H1 (cell line): Measurements from ENCODE around the gene EMC10. TPM values are rescaled to one million over a fixed set of nuclear protein-coding genes. Genes with fewer than 3 reads are reported as not detected.

Experiments used
- CTCF ChIA-PET: fragments of 300-600 bp; sonication (Branson Sonifier 250); formaldehyde crosslinking; loops from one replicate; lab custom pipeline; 2021; ENCODE audit not compliant: partially characterized antibody; lab: Charles Lee
- POLR2A ChIA-PET: fragments of 300-600 bp; sonication (Branson Sonifier 250); formaldehyde crosslinking; loops from one replicate; lab custom pipeline; 2021; ENCODE audit warnings: inconsistent platforms; ENCODE audit not compliant: partially characterized antibody; lab: Charles Lee
- DNase-seq, 2 experiments: peaks; one replicate each; pipeline versions ENCODE4 v3.0.0 to v3.0.0-alpha.2; 2010 to 2022; ENCODE audit warnings: low spot score in 2 of 2, low read depth in 1 of 2, mixed read lengths in 1 of 2
- FAIRE-seq: peaks from 2 replicates; lab custom pipeline; 2011; peaks lifted over from hg19 to GRCh38; lab: Jason Lieb, UNC
- H2AFZ ChIP-seq: 2 replicates; pipeline ENCODE4 v1.8.1; 2012; ENCODE audit warnings: low read length, inconsistent platforms
- H2AK5ac ChIP-seq: 2 replicates; pipeline ENCODE4 v1.6.1; 2013; ENCODE audit warnings: low read depth, low read length
- H2BK120ac ChIP-seq: replicated peaks from 2 replicates; pipeline ENCODE3; 2013; ENCODE audit warnings: low read depth, low read length, inconsistent platforms
- H2BK12ac ChIP-seq: 2 replicates; pipeline ENCODE4 v1.6.1; 2013; ENCODE audit warnings: low read depth, low read length
- H2BK15ac ChIP-seq: 2 replicates; pipeline ENCODE4 v1.6.1; 2013; ENCODE audit warnings: low read length
- H2BK20ac ChIP-seq: 2 replicates; pipeline ENCODE4 v1.6.1; 2013; ENCODE audit warnings: low read length
- H2BK5ac ChIP-seq: 2 replicates; pipeline ENCODE4 v1.6.1; 2013; ENCODE audit warnings: low read depth, low read length
- H3K14ac ChIP-seq: 2 replicates; pipeline ENCODE4 v1.6.1; 2013; ENCODE audit warnings: inconsistent platforms; ENCODE audit not compliant: insufficient read length
- H3K18ac ChIP-seq: 2 replicates; pipeline ENCODE4 v1.6.1; 2013; ENCODE audit warnings: low read length; ENCODE audit errors: extremely low read depth
- H3K23ac ChIP-seq: 2 replicates; pipeline ENCODE4 v1.6.1; 2013; ENCODE audit warnings: inconsistent platforms; ENCODE audit not compliant: insufficient read length
- H3K23me2 ChIP-seq: 2 replicates; pipeline ENCODE4 v1.6.1; 2013; ENCODE audit warnings: low read depth, low read length
- H3K27ac ChIP-seq: 2 replicates; pipeline ENCODE4 v1.6.1; 2011; ENCODE audit warnings: low read depth, low read length, inconsistent platforms
- H3K27me3 ChIP-seq, 4 experiments: replicated peaks in 1 of 4; 1 replicate in 1 of 4; 2 replicates in 3 of 4; pipeline versions ENCODE4 v1.6.1 to v1.8.1; 2011 to 2013; ENCODE audit warnings: low read length in 3 of 4, mild to moderate bottlenecking in 3 of 4, inconsistent platforms in 2 of 4, mixed read lengths in 2 of 4, moderate library complexity in 1 of 4; ENCODE audit not compliant: control insufficient read depth in 3 of 4, insufficient read depth in 3 of 4; ENCODE audit errors: extremely low read depth in 1 of 4
- H3K36me3 ChIP-seq, 4 experiments: 2 replicates each; pipeline versions ENCODE4 v1.6.1 to v1.8.1; 2011 to 2013; ENCODE audit warnings: mild to moderate bottlenecking in 4 of 4, low read length in 3 of 4, moderate library complexity in 2 of 4, control low read depth in 1 of 4, inconsistent platforms in 1 of 4; ENCODE audit not compliant: insufficient read depth in 4 of 4, control insufficient read depth in 2 of 4
- H3K4ac ChIP-seq: replicated peaks from 2 replicates; pipeline ENCODE3; 2013; ENCODE audit warnings: low read length, low read depth, mixed read lengths, inconsistent platforms; ENCODE audit not compliant: insufficient read length
- H3K4me1 ChIP-seq, 4 experiments: replicated peaks in 1 of 4; 1 replicate in 1 of 4; 2 replicates in 3 of 4; pipeline versions ENCODE4 v1.6.1 to v1.8.1; 2011 to 2013; ENCODE audit warnings: low read length in 3 of 4, inconsistent platforms in 2 of 4, mixed read lengths in 1 of 4; ENCODE audit not compliant: insufficient read depth in 4 of 4, control insufficient read depth in 3 of 4
- H3K4me2 ChIP-seq, 2 experiments: 2 replicates each; pipeline versions ENCODE4 v1.6.1 to v1.8.1; 2011 to 2013; ENCODE audit warnings: low read depth in 2 of 2, low read length in 2 of 2, control low read depth in 1 of 2, inconsistent platforms in 1 of 2, mild to moderate bottlenecking in 1 of 2; ENCODE audit not compliant: insufficient read depth in 1 of 2
- H3K4me3 ChIP-seq, 4 experiments: fragments of 200-600, 300-600 bp in 1 of 4; sonication (generic), shearing (Covaris generic), sonication (Bioruptor Twin) in 1 of 4; 2 replicates each; pipeline versions ENCODE4 v1.5.1 to v1.8.1; 2011 to 2016; ENCODE audit warnings: low read length in 4 of 4, low read depth in 3 of 4, control low read depth in 2 of 4, inconsistent platforms in 2 of 4, mild to moderate bottlenecking in 2 of 4, mixed read lengths in 1 of 4, moderate library complexity in 1 of 4; ENCODE audit not compliant: insufficient read depth in 2 of 4; ENCODE audit errors: extremely low read depth in 1 of 4
- H3K56ac ChIP-seq: replicated peaks from 2 replicates; pipeline ENCODE3; 2013; ENCODE audit warnings: low read depth, mild to moderate bottlenecking, mixed read lengths, low read length, inconsistent platforms; ENCODE audit not compliant: insufficient read length
- H3K79me1 ChIP-seq: 2 replicates; pipeline ENCODE4 v1.6.1; 2013; ENCODE audit warnings: low read depth, low read length, control low read depth
- H3K79me2 ChIP-seq, 2 experiments: 2 replicates each; pipeline versions ENCODE4 v1.6.1 to v1.8.1; 2012 to 2013; ENCODE audit warnings: low read length in 2 of 2, mild to moderate bottlenecking in 2 of 2, inconsistent platforms in 1 of 2; ENCODE audit not compliant: insufficient read depth in 2 of 2, control insufficient read depth in 1 of 2
- H3K9ac ChIP-seq, 4 experiments: replicated peaks in 1 of 4; 1 replicate in 1 of 4; 2 replicates in 3 of 4; pipeline versions ENCODE4 v1.6.1 to v1.8.1; 2011 to 2013; ENCODE audit warnings: low read depth in 3 of 4, low read length in 3 of 4, control low read depth in 2 of 4, mild to moderate bottlenecking in 2 of 4, moderate library complexity in 2 of 4, inconsistent platforms in 1 of 4; ENCODE audit errors: extremely low read depth in 1 of 4
- H3K9me3 ChIP-seq, 2 experiments: 2 replicates each; pipeline versions ENCODE4 v1.6.1 to v1.8.1; 2012 to 2013; ENCODE audit warnings: mild to moderate bottlenecking in 2 of 2, moderate library complexity in 2 of 2, control low read depth in 1 of 2, inconsistent platforms in 1 of 2, low read depth in 1 of 2, low read length in 1 of 2, mixed read lengths in 1 of 2; ENCODE audit not compliant: insufficient read depth in 2 of 2
- H4K20me1 ChIP-seq, 2 experiments: replicated peaks in 1 of 2; 2 replicates each; pipeline versions ENCODE3 to v1.8.1; 2011 to 2013; ENCODE audit warnings: inconsistent platforms in 2 of 2, low read length in 2 of 2, mild to moderate bottlenecking in 1 of 2; ENCODE audit not compliant: insufficient read depth in 2 of 2, control insufficient read depth in 1 of 2
- H4K5ac ChIP-seq: 2 replicates; pipeline ENCODE4 v1.6.1; 2013; ENCODE audit warnings: low read length, low read depth, mixed read lengths, inconsistent platforms; ENCODE audit not compliant: insufficient read length
- H4K8ac ChIP-seq: 2 replicates; pipeline ENCODE4 v1.8.0; 2013; ENCODE audit warnings: mild to moderate bottlenecking, moderate library complexity, low read length, inconsistent platforms; ENCODE audit not compliant: insufficient read depth; ENCODE audit errors: extremely low read depth
- H4K91ac ChIP-seq: replicated peaks from 2 replicates; pipeline ENCODE3; 2013; ENCODE audit warnings: low read length, mixed read lengths, inconsistent platforms; ENCODE audit not compliant: insufficient read length
- SIX5 ChIP-seq: IDR thresholded peaks from 2 replicates; pipeline ENCODE4 v1.6.1; 2011; ENCODE audit warnings: mild to moderate bottlenecking, low read depth, low read length
- WGBS, 2 experiments: shearing (Covaris generic) in 1 of 2; methylation state at CpG; one replicate each; pipeline versions ENCODE4 v1.1.6 to v1.1.7; 2013 to 2015; ENCODE audit warnings: low lambda C conversion rate in 2 of 2, mixed read lengths in 2 of 2, inconsistent platforms in 1 of 2, low coverage in 1 of 2, missing lambda C conversion rate in 1 of 2; ENCODE audit not compliant: insufficient replicate concordance in 2 of 2, insufficient coverage in 1 of 2, insufficient read length in 1 of 2; ENCODE audit errors: extremely low coverage in 1 of 2, missing lambda C conversion rate in 1 of 2; 5-methylcytosine and 5-hydroxymethylcytosine counted together
- polyA plus RNA-seq, 7 experiments: library from polyadenylated mRNA; depleted of rRNA in 3 of 7; stranded (reverse) in 5 of 7; unstranded in 2 of 7; fragments of >200 nt in 5 of 7; fragments of 200-250 nt in 2 of 7; gene quantifications; 1 replicate in 5 of 7; 2 replicates in 1 of 7; 4 replicates in 1 of 7; pipeline versions ENCODE4 v1.2.1 to v1.2.3, GENCODE V29; 2011 to 2013; ENCODE audit warnings: missing spikeins in 2 of 7, mixed read lengths in 2 of 7
- total RNA-seq: library from RNA; stranded (reverse); fragmentation: NEBNext Ultra II Directional; extraction: Animal tissue kit (Norgen Biotek cat#: 25700); gene quantifications from 2 replicates; pipeline ENCODE4 v1.2.1, GENCODE V29; 2021

Gene EMC10
- total and polyA plus RNA-seq, 2 of the 8 experiments (the other 6 are each of a cell fraction or from before 2014, with no cell fraction given) = 77.6 to 103 TPM

DNA sequence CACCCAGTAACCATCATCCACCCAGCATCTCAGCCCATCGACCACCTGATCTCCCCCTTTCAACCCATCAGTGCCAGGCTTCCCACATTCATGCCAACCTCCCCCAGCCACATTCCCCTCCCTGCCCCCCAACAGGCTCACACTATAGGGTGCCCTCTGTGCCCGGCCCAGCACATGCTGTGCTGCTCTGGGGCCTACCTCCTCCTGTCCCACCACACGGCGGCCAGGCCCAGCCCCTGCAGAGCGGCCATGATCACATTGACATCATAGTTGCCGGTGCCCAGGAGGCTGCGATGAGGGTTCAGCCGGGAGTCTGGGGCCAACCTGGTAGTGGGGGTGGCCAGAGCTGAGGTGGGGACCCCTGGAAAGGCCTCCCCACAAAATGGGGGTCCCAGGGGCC is 31.1 kb downstream of the EMC10 start:
- FAIRE-seq (no peak), DNase-seq (no peak)
- Histone ChIP-seq H3K18ac (no peak overlapping the region), H4K8ac (no peak overlapping the region), H3K56ac (no peak overlapping the region), H3K4ac (no peak overlapping the region), H3K79me2 (no peaks in the 10 kb centered on the region), H3K4me3 (no peak overlapping the region), H3K23me2 (no peaks in the 10 kb centered on the region; the same call in 1 of the 2 replicates), H3K9ac (no peak overlapping the region), H3K36me3 (no peaks in the 10 kb centered on the region), H4K20me1 (peaks cover 0 to 1% of the 10 kb centered on the region in 2 experiments), H3K23ac (no peak overlapping the region), H4K91ac (no peak overlapping the region), H2BK20ac (no peak overlapping the region), H3K4me1 (peaks cover 0 to 3% (median 3%) of the 10 kb centered on the region in 4 experiments; a peak in 4 of 7 replicates), H3K14ac (no peak overlapping the region), H3K79me1 (no peaks in the 10 kb centered on the region; the same call in 1 of the 2 replicates), H2AFZ (no peak overlapping the region), H2BK15ac (no peak overlapping the region), H2BK12ac (no peak overlapping the region), H3K27ac (no peak overlapping the region), H4K5ac (no peak overlapping the region), H3K9me3 (no peaks in the 10 kb centered on the region), H2BK5ac (no peak overlapping the region), H2AK5ac (no peak overlapping the region), H2BK120ac (no peak overlapping the region), H3K27me3 (peaks cover 0 to 16% (median 12%) of the 10 kb centered on the region in 4 experiments; a peak in 5 of 7 replicates), H3K4me2 (no peak overlapping the region)
- ChIA-PET POLR2A (no interaction called here), CTCF (interaction anchor here (1.6 to 3.7 kb wide), 2 partner anchors 42 to 48 kb away, joined by 3 to 17 read pairs; no protein-coding TSS in a partner anchor)
- TF ChIP-seq SIX5 = no peak
- WGBS, 2 experiments = 94% methylated on average over 8 of the region's 8 CpGs; no CpG with 5 or more reads in 1 of the 2 experiments
